K562 (cell line): Measurements from ENCODE around the gene UTP20. TPM values are rescaled to one million over a fixed set of nuclear protein-coding genes. Genes with fewer than 3 reads are reported as not detected.

Experiments
- ATAC-seq: fragments of 200-7000 bp; cut with Tn5 transposase; 3 replicates; pipeline ENCODE4 v1.9.1; 2020; ENCODE audit warnings: moderate library complexity
- BruUV-seq: library from RNA; stranded (reverse); fragments of 400-500 nt; replicated peaks from 2 replicates; lab custom pipeline; 2021; lab: Mats Ljungman, UMichigan
- CTCF ChIA-PET: fragments of 300-600 bp; formaldehyde crosslinking; extraction: SDS; loops from one replicate; lab custom pipeline; 2021; ENCODE audit warnings: low intra/inter-chr PET ratio; lab: Yijun Ruan, JAX
- POLR2A ChIA-PET: fragments of 300-600, 350-650 bp; sonication (Branson Sonifier 250); formaldehyde crosslinking; extraction: SDS; loops from one replicate; lab custom pipeline; 2021; ENCODE audit warnings: antibody characterized with exemption, inconsistent platforms; lab: Yijun Ruan, JAX
- DNase-seq, 4 experiments: peaks; one replicate each; pipeline versions ENCODE4 v3.0.0 to v3.0.0-alpha.2; 2011 to 2018; ENCODE audit warnings: low spot score in 3 of 4, mixed read lengths in 3 of 4; ENCODE audit errors: extremely low read depth in 1 of 4
- FAIRE-seq: peaks from 2 replicates; lab custom pipeline; 2011; peaks lifted over from hg19 to GRCh38; lab: Jason Lieb, UNC
- H2AFZ ChIP-seq: 2 replicates; pipeline ENCODE4 v1.6.0; 2011; ENCODE audit warnings: low read depth, low read length, control low read depth, inconsistent platforms
- H3K27ac ChIP-seq: fragments of 200-600 bp; 3 replicates; pipeline ENCODE4 v1.8.0; 2011; ENCODE audit warnings: low read depth, mild to moderate bottlenecking, control low read depth, inconsistent platforms, low read length, moderate library complexity, mixed read lengths; ENCODE audit errors: extremely low read depth
- H3K27me3 ChIP-seq, 2 experiments: fragments of 300-600 bp in 1 of 2; 2 replicates in 1 of 2; 3 replicates in 1 of 2; pipeline versions ENCODE4 v1.6.0 to v1.8.0; 2011; ENCODE audit warnings: inconsistent platforms in 2 of 2, low read length in 2 of 2, mild to moderate bottlenecking in 1 of 2, mixed read lengths in 1 of 2, moderate library complexity in 1 of 2; ENCODE audit not compliant: control insufficient read depth in 2 of 2, insufficient read depth in 2 of 2
- H3K36me3 ChIP-seq: fragments of 300-600 bp; 3 replicates; pipeline ENCODE4 v1.8.0; 2011; ENCODE audit warnings: mild to moderate bottlenecking, low read length, inconsistent platforms; ENCODE audit not compliant: control insufficient read depth, insufficient read depth
- H3K4me1 ChIP-seq, 2 experiments: fragments of 200-600 bp in 1 of 2; replicated peaks in 1 of 2; 2 replicates in 1 of 2; 3 replicates in 1 of 2; pipeline versions ENCODE4 v1.5.1 to v1.8.0; 2011; ENCODE audit warnings: inconsistent platforms in 2 of 2, low read length in 2 of 2, mild to moderate bottlenecking in 1 of 2, mixed read lengths in 1 of 2, moderate library complexity in 1 of 2; ENCODE audit not compliant: control insufficient read depth in 2 of 2, insufficient read depth in 2 of 2
- H3K4me2 ChIP-seq: 2 replicates; pipeline ENCODE4 v1.6.1; 2011; ENCODE audit warnings: low read length, control low read depth, inconsistent platforms, mixed read lengths; ENCODE audit not compliant: insufficient read depth
- H3K4me3 ChIP-seq: fragments of 200-600 bp; sonication (generic), shearing (Covaris generic); 2 replicates; pipeline ENCODE4 v1.5.1; 2016; ENCODE audit warnings: control low read depth, inconsistent platforms
- H3K79me2 ChIP-seq: fragments of 200-600 bp; 3 replicates; pipeline ENCODE4 v1.8.0; 2011; ENCODE audit warnings: low read length, inconsistent platforms; ENCODE audit not compliant: control insufficient read depth, insufficient read depth
- H3K9ac ChIP-seq, 2 experiments: 2 replicates each; pipeline versions ENCODE4 v1.6.0 to v1.6.1; 2011; ENCODE audit warnings: low read depth in 2 of 2, low read length in 2 of 2, control low read depth in 1 of 2, inconsistent platforms in 1 of 2, mild to moderate bottlenecking in 1 of 2, mixed read lengths in 1 of 2; ENCODE audit not compliant: insufficient read depth in 1 of 2
- H3K9me1 ChIP-seq: one replicate; pipeline ENCODE4 v1.6.0; 2011; ENCODE audit warnings: inconsistent platforms, mild to moderate bottlenecking, low read length, moderate library complexity; ENCODE audit not compliant: control insufficient read depth, insufficient read depth
- H3K9me3 ChIP-seq: replicated peaks from 2 replicates; pipeline ENCODE4 v1.5.1; 2011; ENCODE audit warnings: low read depth, low read length, inconsistent platforms; ENCODE audit not compliant: control insufficient read depth, insufficient read depth
- H4K20me1 ChIP-seq: replicated peaks from 2 replicates; pipeline ENCODE4 v1.6.1; 2011; ENCODE audit warnings: low read length, inconsistent platforms, mixed read lengths; ENCODE audit not compliant: control insufficient read depth, insufficient read depth
- NFIC ChIP-seq: fragments of 450-650 bp; IDR thresholded peaks from 2 replicates; pipeline ENCODE4 v1.6.1; 2017; ENCODE audit warnings: mild to moderate bottlenecking, inconsistent platforms
- RBM15 ChIP-seq: fragments of 200-400 bp; formaldehyde crosslinking; IDR thresholded peaks from 2 replicates; pipeline ENCODE4 v1.6.1; 2018; ENCODE audit warnings: mild to moderate bottlenecking, low read length, moderate library complexity; ENCODE audit not compliant: insufficient read depth
- TAL1 ChIP-seq: fragments of 450-650 bp; IDR thresholded peaks from 2 replicates; pipeline ENCODE4 v1.6.1; 2016; ENCODE audit warnings: mild to moderate bottlenecking
- TRIM28 ChIP-seq: fragments of 450-650 bp; IDR thresholded peaks from 2 replicates; pipeline ENCODE4 v1.6.1; 2017
- ZNF586 ChIP-seq: fragments of 450-650 bp; formaldehyde crosslinking; conservative IDR thresholded peaks from 2 replicates; pipeline ENCODE4 v1.4.0; 2020; ENCODE audit warnings: mild to moderate bottlenecking, moderate library complexity
- WGBS: fragments of 100-300 bp; shearing (Covaris generic); methylation state at CpG from one replicate; pipeline ENCODE4 v1.1.6; 2016; ENCODE audit warnings: low coverage, mixed read lengths; ENCODE audit not compliant: insufficient coverage; ENCODE audit errors: missing lambda C conversion rate; 5-methylcytosine and 5-hydroxymethylcytosine counted together
- in situ Hi-C: fragments of 300-500 bp; cut with MboI; formaldehyde crosslinking; loops from 4 replicates; pipeline ENCODE4 v1.15.0; 2018; ENCODE audit warnings: inconsistent platforms, mixed read lengths
- intact Hi-C: fragments of 100-400 bp; cut with micrococcal nuclease; formaldehyde crosslinking; loops from 2 replicates; pipeline ENCODE4 v1.14.2; 2022
- polyA plus RNA-seq, 8 experiments: library from polyadenylated mRNA; depleted of rRNA in 4 of 8; stranded (reverse) in 5 of 8; unstranded in 3 of 8; fragments of >200 nt; fragmentation: Nextera tagmentation in 2 of 8; fragmentation: Illumina TruSeq in 1 of 8; extraction: Ambion mirVana in 2 of 8; extraction: Trizol in 1 of 8; gene quantifications; 2 replicates each; pipeline versions ENCODE4 v1.2.1 to v1.2.3, GENCODE V29; 2011 to 2014; ENCODE audit warnings: inconsistent platforms in 1 of 8, missing spikeins in 1 of 8
- total RNA-seq, 7 experiments: library from RNA; depleted of rRNA in 6 of 7; stranded (reverse); fragments of >200 nt in 6 of 7; fragmentation: Illumina TruSeq in 2 of 7; extraction: Trizol in 2 of 7; gene quantifications; 2 replicates each; pipeline versions ENCODE4 v1.2.1 to v1.2.3, GENCODE V29; 2011 to 2021; ENCODE audit warnings: low replicate concordance in 1 of 7
- TF ChIP-seq, protein P1 (sequence below): fragments of 450-650 bp; IDR thresholded peaks from 2 replicates; pipeline ENCODE4 v1.6.1; 2014; ENCODE audit warnings: low read depth, mild to moderate bottlenecking, moderate library complexity, borderline replicate concordance

Gene UTP20
- total and polyA plus RNA-seq, 9 of the 15 experiments (the other 6 are each of a cell fraction or from before 2014, with no cell fraction given), result 4.3 to 41.3 (median 20.7) TPM

DNA sequence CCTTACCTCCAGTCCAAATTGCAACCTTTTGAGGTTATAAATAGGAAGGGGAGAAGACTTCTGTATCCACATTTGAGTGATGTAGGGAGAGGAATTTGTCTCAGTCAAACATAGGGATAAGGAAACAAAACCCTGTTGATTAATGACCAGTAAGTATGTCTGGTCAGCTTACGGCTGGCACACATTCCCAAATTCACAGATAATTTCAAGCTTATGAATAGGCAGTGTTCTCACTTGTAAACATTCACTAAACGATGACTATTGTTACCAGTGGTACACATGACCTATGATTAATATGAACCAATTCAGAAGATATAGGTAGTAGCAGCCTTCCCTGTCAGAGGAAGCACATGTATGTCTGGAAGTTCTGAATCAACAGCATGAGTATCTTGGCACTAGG lies 36.8 kb upstream of the UTP20 start:
- Histone ChIP-seq H3K79me2 (no peaks in the 10 kb centered on the region), H3K4me3 (no peak overlapping the region), H3K27ac (no peak overlapping the region), H3K4me1 (no peaks in the 10 kb centered on the region), H4K20me1 (no peaks in the 10 kb centered on the region), H2AFZ (no peak overlapping the region), H3K9me1 (no peaks in the 10 kb centered on the region), H3K27me3 (peaks cover 0 to 3% of the 10 kb centered on the region in 2 experiments; a peak in 2 of 5 replicates), H3K9me3 (no peaks in the 10 kb centered on the region; the same call in 1 of the 2 replicates)
- POLR2A ChIA-PET, result no interaction called here
- ATAC-seq (no peak), FAIRE-seq (no peak), DNase-seq (no peak)
- CTCF ChIA-PET, result no interaction called here
- TF ChIP-seq TRIM28 (no peak), TAL1 (no peak)
- TF ChIP-seq, all 486 proteins: peak for 0
- intact Hi-C loops, result no loop called here
- WGBS, result 0% methylated on average over 2 of the region's 2 CpGs
- H3K9ac ChIP-seq, result no peak overlapping the region
- H3K36me3 ChIP-seq, result no peaks in the 10 kb centered on the region
- in situ Hi-C loops, result no loop called here
- H3K4me2 ChIP-seq, result no peak overlapping the region
- no TSS peak for BruUV-seq

DNA sequence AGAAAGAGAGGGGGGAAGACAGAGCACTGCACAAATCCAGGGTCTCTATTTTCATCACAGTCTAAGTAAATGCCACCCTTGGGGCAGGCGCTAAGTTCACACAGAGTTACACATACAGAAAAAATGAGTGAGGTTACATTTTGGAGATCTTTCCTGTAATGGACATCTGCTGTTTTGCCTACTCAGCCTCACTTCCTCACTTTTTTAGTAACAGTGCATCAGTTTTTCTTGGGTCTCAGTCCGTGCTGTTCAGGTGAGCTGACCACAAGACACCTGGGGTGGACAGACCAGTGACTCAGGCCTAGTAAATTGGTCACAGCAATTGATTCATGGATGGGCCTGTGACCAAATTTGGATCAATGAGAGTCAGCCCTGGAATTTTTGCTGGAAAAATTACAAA lies 36.3 kb upstream of the UTP20 start:
- no peak for FAIRE-seq
- Histone ChIP-seq H3K4me3 (no peak overlapping the region), H3K9ac (no peak overlapping the region), H3K4me2 (no peak overlapping the region), H3K27me3 (peaks cover 0 to 3% of the 10 kb centered on the region in 2 experiments; a peak in 2 of 5 replicates), H3K4me1 (no peaks in the 10 kb centered on the region), H2AFZ (no peak overlapping the region), H3K27ac (no peak overlapping the region), H3K79me2 (no peaks in the 10 kb centered on the region), H3K9me1 (no peaks in the 10 kb centered on the region), H4K20me1 (no peaks in the 10 kb centered on the region), H3K36me3 (no peaks in the 10 kb centered on the region), H3K9me3 (no peaks in the 10 kb centered on the region; the same call in 1 of the 2 replicates)
- intact Hi-C loops, result no loop called here
- ChIA-PET POLR2A (no interaction called here), CTCF (no interaction called here)
- no TSS peak for BruUV-seq
- ATAC-seq, result no peak
- 7% methylated on average over 2 of the region's 2 CpGs for WGBS
- DNase-seq, result no peak
- in situ Hi-C loops, result no loop called here
- TF ChIP-seq ZNF586 (CRISPR knock-in tag) (no peak), RBM15 (no peak), NFIC (no peak)
- TF ChIP-seq, protein P1, sequence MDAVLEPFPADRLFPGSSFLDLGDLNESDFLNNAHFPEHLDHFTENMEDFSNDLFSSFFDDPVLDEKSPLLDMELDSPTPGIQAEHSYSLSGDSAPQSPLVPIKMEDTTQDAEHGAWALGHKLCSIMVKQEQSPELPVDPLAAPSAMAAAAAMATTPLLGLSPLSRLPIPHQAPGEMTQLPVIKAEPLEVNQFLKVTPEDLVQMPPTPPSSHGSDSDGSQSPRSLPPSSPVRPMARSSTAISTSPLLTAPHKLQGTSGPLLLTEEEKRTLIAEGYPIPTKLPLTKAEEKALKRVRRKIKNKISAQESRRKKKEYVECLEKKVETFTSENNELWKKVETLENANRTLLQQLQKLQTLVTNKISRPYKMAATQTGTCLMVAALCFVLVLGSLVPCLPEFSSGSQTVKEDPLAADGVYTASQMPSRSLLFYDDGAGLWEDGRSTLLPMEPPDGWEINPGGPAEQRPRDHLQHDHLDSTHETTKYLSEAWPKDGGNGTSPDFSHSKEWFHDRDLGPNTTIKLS, result no peak
